Stimulated activated naive CD8-positive, alpha-beta T cell treated with anti-CD3 and anti-CD28 coated beads, Interleukin-15, Interleukin-2, amounts not matched to agents 100 ng/mL and 50 ng/mL, for 24 hours (primary cell): ENCODE data around the gene SLC24A2.
"Not testable (repeated sequence)": the region's sequence is repeated elsewhere in the genome, so short reads cannot be mapped to it uniquely, and the experiment has no call there.

Source experiments
- H3K27ac Mint-ChIP-seq: one replicate; pipeline ENCODE4 v1.8.0; 2021; ENCODE audit warnings: mild to moderate bottlenecking, mixed read lengths
- H3K27me3 Mint-ChIP-seq: one replicate; pipeline ENCODE4 v1.8.0; 2021; ENCODE audit warnings: mixed read lengths
- H3K36me3 Mint-ChIP-seq: one replicate; pipeline ENCODE4 v1.8.0; 2021; ENCODE audit warnings: low read depth, mixed read lengths
- H3K4me1 Mint-ChIP-seq: one replicate; pipeline ENCODE4 v1.8.0; 2021; ENCODE audit warnings: low read depth, mixed read lengths
- H3K4me3 Mint-ChIP-seq: one replicate; pipeline ENCODE4 v1.8.0; 2021; ENCODE audit warnings: mild to moderate bottlenecking, mixed read lengths
- H3K9me3 Mint-ChIP-seq: one replicate; pipeline ENCODE4 v1.8.0; 2021; ENCODE audit warnings: mixed read lengths

SLC24A2 gene

GRCh38 chr9:19788614-19789271 is at the start of gene SLC24A2:
Gene SLC24A2, minus strand, starts transcription at chr9:19789037.
- H3K36me3 Mint-ChIP-seq, result no peaks in the 10 kb centered on the region
- H3K27me3 Mint-ChIP-seq, result peaks cover 56% of the 10 kb centered on the region
- no peak within 1 kb of the TSS for H3K27ac Mint-ChIP-seq
- H3K4me3 Mint-ChIP-seq, result no peak within 1 kb of the TSS
- H3K4me1 Mint-ChIP-seq, result no peaks in the 10 kb centered on the region
- peaks cover 4% of the 10 kb centered on the region for H3K9me3 Mint-ChIP-seq

- H3K27me3 Mint-ChIP-seq, H3K4me1 Mint-ChIP-seq, H3K4me3 Mint-ChIP-seq, H3K27ac Mint-ChIP-seq, H3K9me3 Mint-ChIP-seq, H3K36me3 Mint-ChIP-seq: not testable (repeated sequence)
Measured at GRCh38 chr9:19833331-19833730, 44.5 kb upstream of the SLC24A2 start.

GRCh38 chr9:19830796-19831195 is 42.0 kb upstream of the SLC24A2 start:
- Mint-ChIP-seq H3K4me1 (no peaks in the 10 kb centered on the region), H3K36me3 (no peaks in the 10 kb centered on the region), H3K4me3 (no peak overlapping the region), H3K27me3 (peaks cover 5% of the 10 kb centered on the region), H3K27ac (no peak overlapping the region), H3K9me3 (peaks cover 3% of the 10 kb centered on the region)

GRCh38 chr9:19828576-19829109 is 39.8 kb upstream of the SLC24A2 start:
- H3K27ac Mint-ChIP-seq, result no peak overlapping the region
- H3K4me3 Mint-ChIP-seq, result no peak overlapping the region
- no peaks in the 10 kb centered on the region for H3K9me3 Mint-ChIP-seq
- H3K27me3 Mint-ChIP-seq, result peaks cover 5% of the 10 kb centered on the region
- H3K4me1 Mint-ChIP-seq, result no peaks in the 10 kb centered on the region
- H3K36me3 Mint-ChIP-seq, result no peaks in the 10 kb centered on the region

- H3K4me1 Mint-ChIP-seq, result no peaks in the 10 kb centered on the region
- peaks cover 28% of the 10 kb centered on the region for H3K27me3 Mint-ChIP-seq
- H3K9me3 Mint-ChIP-seq, result peaks cover 29% of the 10 kb centered on the region
- no peaks in the 10 kb centered on the region for H3K36me3 Mint-ChIP-seq
- H3K27ac Mint-ChIP-seq, result no peak overlapping the region
- H3K4me3 Mint-ChIP-seq, result no peak overlapping the region
Measured at GRCh38 chr9:19816769-19817168, 27.9 kb upstream of the SLC24A2 start.

GRCh38 chr9:19812194-19812593 is 23.4 kb upstream of the SLC24A2 start:
- H3K4me1 Mint-ChIP-seq, result no peaks in the 10 kb centered on the region
- peaks cover 30% of the 10 kb centered on the region for H3K27me3 Mint-ChIP-seq
- no peak overlapping the region for H3K27ac Mint-ChIP-seq
- no peak overlapping the region for H3K4me3 Mint-ChIP-seq
- H3K36me3 Mint-ChIP-seq, result no peaks in the 10 kb centered on the region
- H3K9me3 Mint-ChIP-seq, result peaks cover 25% of the 10 kb centered on the region

GRCh38 chr9:19809422-19810269 is 20.8 kb upstream of the SLC24A2 start:
- H3K27me3 Mint-ChIP-seq, result peaks cover 12% of the 10 kb centered on the region
- no peaks in the 10 kb centered on the region for H3K36me3 Mint-ChIP-seq
- no peak overlapping the region for H3K4me3 Mint-ChIP-seq
- H3K4me1 Mint-ChIP-seq, result no peaks in the 10 kb centered on the region
- H3K27ac Mint-ChIP-seq, result no peak overlapping the region
- peaks cover 6% of the 10 kb centered on the region for H3K9me3 Mint-ChIP-seq

- no peaks in the 10 kb centered on the region for H3K36me3 Mint-ChIP-seq
- no peak overlapping the region for H3K4me3 Mint-ChIP-seq
- H3K27ac Mint-ChIP-seq, result no peak overlapping the region
- H3K4me1 Mint-ChIP-seq, result no peaks in the 10 kb centered on the region
- peaks cover 14% of the 10 kb centered on the region for H3K27me3 Mint-ChIP-seq
- peaks cover 4% of the 10 kb centered on the region for H3K9me3 Mint-ChIP-seq
Measured at GRCh38 chr9:19807182-19807892, 18.5 kb upstream of the SLC24A2 start.

- H3K36me3 Mint-ChIP-seq, result no peaks in the 10 kb centered on the region
- no peak overlapping the region for H3K4me3 Mint-ChIP-seq
- no peaks in the 10 kb centered on the region for H3K9me3 Mint-ChIP-seq
- H3K4me1 Mint-ChIP-seq, result no peaks in the 10 kb centered on the region
- H3K27me3 Mint-ChIP-seq, result peaks cover 18% of the 10 kb centered on the region
- H3K27ac Mint-ChIP-seq, result no peak overlapping the region
Measured at GRCh38 chr9:19804431-19804830, 15.6 kb upstream of the SLC24A2 start.

GRCh38 chr9:19800884-19801283 is 12.0 kb upstream of the SLC24A2 start:
- Mint-ChIP-seq H3K27ac (no peak overlapping the region), H3K36me3 (no peaks in the 10 kb centered on the region), H3K4me3 (no peak overlapping the region), H3K4me1 (no peaks in the 10 kb centered on the region), H3K9me3 (no peaks in the 10 kb centered on the region), H3K27me3 (peaks cover 14% of the 10 kb centered on the region)

- no peaks in the 10 kb centered on the region for H3K36me3 Mint-ChIP-seq
- H3K27ac Mint-ChIP-seq, result no peak overlapping the region
- H3K4me3 Mint-ChIP-seq, result no peak overlapping the region
- no peaks in the 10 kb centered on the region for H3K9me3 Mint-ChIP-seq
- no peaks in the 10 kb centered on the region for H3K4me1 Mint-ChIP-seq
- H3K27me3 Mint-ChIP-seq, result peaks cover 14% of the 10 kb centered on the region
Measured at GRCh38 chr9:19799784-19800183, 10.9 kb upstream of the SLC24A2 start.

- Mint-ChIP-seq H3K4me1 (no peaks in the 10 kb centered on the region), H3K36me3 (no peaks in the 10 kb centered on the region), H3K4me3 (no peak overlapping the region), H3K27ac (no peak overlapping the region), H3K27me3 (peaks cover 56% of the 10 kb centered on the region), H3K9me3 (peaks cover 4% of the 10 kb centered on the region)
Measured at GRCh38 chr9:19788152-19788551, 685 bp downstream of the SLC24A2 start.

GRCh38 chr9:19787672-19788071 is 1.2 kb downstream of the SLC24A2 start:
- no peak overlapping the region for H3K27ac Mint-ChIP-seq
- no peaks in the 10 kb centered on the region for H3K4me1 Mint-ChIP-seq
- H3K4me3 Mint-ChIP-seq, result no peak overlapping the region
- peaks cover 4% of the 10 kb centered on the region for H3K9me3 Mint-ChIP-seq
- H3K36me3 Mint-ChIP-seq, result no peaks in the 10 kb centered on the region
- H3K27me3 Mint-ChIP-seq, result peaks cover 56% of the 10 kb centered on the region

- Mint-ChIP-seq H3K27ac (no peak overlapping the region), H3K9me3 (no peaks in the 10 kb centered on the region), H3K27me3 (peaks cover 50% of the 10 kb centered on the region), H3K4me3 (no peak overlapping the region), H3K36me3 (no peaks in the 10 kb centered on the region), H3K4me1 (no peaks in the 10 kb centered on the region)
Measured at GRCh38 chr9:19785230-19785629, 3.6 kb downstream of the SLC24A2 start.

GRCh38 chr9:19784136-19784535 is 4.7 kb downstream of the SLC24A2 start:
- no peak overlapping the region for H3K27ac Mint-ChIP-seq

More at GRCh38 chr9:19784136-19784535, 4.7 kb downstream of the SLC24A2 start:
- Mint-ChIP-seq H3K36me3 (no peaks in the 10 kb centered on the region), H3K9me3 (no peaks in the 10 kb centered on the region), H3K27me3 (peaks cover 41% of the 10 kb centered on the region), H3K4me3 (no peak overlapping the region), H3K4me1 (no peaks in the 10 kb centered on the region)
